HepG2 (cell line): ENCODE measurements around the gene GRAMD1A. TPM values are rescaled to one million over a fixed set of nuclear protein-coding genes. Genes with fewer than 3 reads are reported as not detected.

Experiments used
- AGO2 ChIP-seq: fragments of 200-400 bp; formaldehyde crosslinking; optimal IDR thresholded peaks from 2 replicates; pipeline ENCODE3; 2017; ENCODE audit warnings: mild to moderate bottlenecking, low read depth, low read length, moderate library complexity
- ESRRA ChIP-seq: sonication (generic); formaldehyde crosslinking; IDR thresholded peaks from 2 replicates; pipeline ENCODE4 v1.5.1; 2020; ENCODE audit warnings: mild to moderate bottlenecking, low read depth, missing genetic modification reagents
- FOXK2 ChIP-seq: fragments of 450-650 bp; IDR thresholded peaks from 2 replicates; pipeline ENCODE4 v1.6.1; 2016
- GTF3A ChIP-seq: sonication (generic); formaldehyde crosslinking; conservative IDR thresholded peaks from 2 replicates; pipeline ENCODE4 v1.4.0; 2020; ENCODE audit warnings: mild to moderate bottlenecking, missing genetic modification reagents
- KLF6 ChIP-seq: IDR thresholded peaks from 2 replicates; pipeline ENCODE4 v1.8.0; 2016; ENCODE audit warnings: missing biosample characterization, missing genetic modification reagents
- LCORL ChIP-seq, 2 experiments: fragments of 450-650 bp in 1 of 2; sonication (generic) in 1 of 2; formaldehyde crosslinking in 1 of 2; IDR thresholded peaks; 2 replicates each; pipeline versions ENCODE4 v1.5.0 to v1.6.1; 2017 to 2020; ENCODE audit warnings: antibody characterized with exemption in 1 of 2, missing genetic modification reagents in 1 of 2
- PAWR ChIP-seq: sonication (generic); formaldehyde crosslinking; IDR thresholded peaks from 2 replicates; pipeline ENCODE4 v1.4.0; 2020; ENCODE audit warnings: missing genetic modification reagents, mild to moderate bottlenecking, borderline replicate concordance
- PAX8 ChIP-seq: sonication (generic); formaldehyde crosslinking; IDR thresholded peaks from 2 replicates; pipeline ENCODE4 v1.8.0; 2022; ENCODE audit warnings: mild to moderate bottlenecking, missing genetic modification reagents, borderline replicate concordance
- RFXANK ChIP-seq: IDR thresholded peaks from 2 replicates; pipeline ENCODE4 v1.6.1; 2016
- SNAPC2 ChIP-seq: sonication (generic); formaldehyde crosslinking; IDR thresholded peaks from 2 replicates; pipeline ENCODE4 v1.8.1; 2022; ENCODE audit warnings: mild to moderate bottlenecking, missing genetic modification reagents
- U2AF1 ChIP-seq: fragments of 200-400 bp; formaldehyde crosslinking; optimal IDR thresholded peaks from 2 replicates; pipeline ENCODE3; 2017; ENCODE audit warnings: mild to moderate bottlenecking, low read depth, low read length
- ZBTB43 ChIP-seq: sonication (generic); formaldehyde crosslinking; conservative IDR thresholded peaks from 2 replicates; pipeline ENCODE4 v1.4.0; 2020; ENCODE audit warnings: missing genetic modification reagents
- ZMAT3 ChIP-seq: sonication (generic); formaldehyde crosslinking; conservative IDR thresholded peaks from 2 replicates; pipeline ENCODE4 v1.7.0; 2021; ENCODE audit warnings: missing genetic modification reagents
- ZNF326 ChIP-seq: sonication (generic); formaldehyde crosslinking; IDR thresholded peaks from 2 replicates; pipeline ENCODE4 v1.4.0; 2020; ENCODE audit warnings: missing genetic modification reagents, borderline replicate concordance
- ZNF569 ChIP-seq: sonication (generic); formaldehyde crosslinking; IDR thresholded peaks from 2 replicates; pipeline ENCODE4 v1.5.0; 2020; ENCODE audit warnings: mild to moderate bottlenecking, missing genetic modification reagents, moderate library complexity, borderline replicate concordance
- ZNF652 ChIP-seq: IDR thresholded peaks from 2 replicates; pipeline ENCODE4 v1.6.1; 2016; ENCODE audit warnings: low read depth, borderline replicate concordance
- ZNF674 ChIP-seq: sonication (generic); formaldehyde crosslinking; IDR thresholded peaks from 2 replicates; pipeline ENCODE4 v1.5.0; 2020; ENCODE audit warnings: low read depth, mild to moderate bottlenecking, missing genetic modification reagents
- ZNF761 ChIP-seq: sonication (generic); formaldehyde crosslinking; conservative IDR thresholded peaks from 2 replicates; pipeline ENCODE4 v1.4.0; 2020; ENCODE audit warnings: mild to moderate bottlenecking, missing genetic modification reagents
- polyA plus RNA-seq, 8 experiments: library from polyadenylated mRNA; depleted of rRNA in 3 of 8; stranded (reverse) in 7 of 8; unstranded in 1 of 8; fragments of >200 nt; fragmentation: Illumina TruSeq in 4 of 8; extraction: Trizol in 4 of 8; gene quantifications; 2 replicates each; pipeline versions ENCODE4 v1.2.1 to v1.2.3, GENCODE V29; 2011 to 2016; ENCODE audit warnings: low read depth in 4 of 8, missing spikeins in 1 of 8, mixed read lengths in 1 of 8; ENCODE audit not compliant: insufficient read depth in 1 of 8
- total RNA-seq, 5 experiments: library from RNA; depleted of rRNA; stranded (reverse); fragments of >200 nt; fragmentation: Illumina TruSeq; extraction: Trizol; gene quantifications; 2 replicates each; pipeline ENCODE4 v1.2.3, GENCODE V29; 2016; ENCODE audit warnings: low read depth in 1 of 5
- TF ChIP-seq, protein P1 (sequence below), 2 experiments: fragments of 450-650 bp in 1 of 2; sonication (generic) in 1 of 2; formaldehyde crosslinking; IDR thresholded peaks; 2 replicates each; pipeline versions ENCODE4 v1.5.0 to v1.8.0; 2020 to 2022; ENCODE audit warnings: mild to moderate bottlenecking in 1 of 2, missing genetic modification reagents in 1 of 2
- TF ChIP-seq, protein P2 (sequence below): sonication (generic); formaldehyde crosslinking; conservative IDR thresholded peaks from 2 replicates; pipeline ENCODE4 v1.4.0; 2020; ENCODE audit warnings: missing genetic modification reagents
- TF ChIP-seq, protein P3 (sequence below): sonication (generic); formaldehyde crosslinking; IDR thresholded peaks from 2 replicates; pipeline ENCODE4 v1.8.0; 2022; ENCODE audit warnings: mild to moderate bottlenecking, missing genetic modification reagents, borderline replicate concordance
- TF ChIP-seq, protein P4 (sequence below): sonication (generic); formaldehyde crosslinking; IDR thresholded peaks from 2 replicates; pipeline ENCODE4 v1.5.0; 2020; ENCODE audit warnings: mild to moderate bottlenecking, missing genetic modification reagents

GRAMD1A gene
- total and polyA plus RNA-seq, 2 of the 13 experiments (the other 11 are each of a cell fraction or from before 2014, with no cell fraction given): 14.7 to 181 TPM

DNA sequence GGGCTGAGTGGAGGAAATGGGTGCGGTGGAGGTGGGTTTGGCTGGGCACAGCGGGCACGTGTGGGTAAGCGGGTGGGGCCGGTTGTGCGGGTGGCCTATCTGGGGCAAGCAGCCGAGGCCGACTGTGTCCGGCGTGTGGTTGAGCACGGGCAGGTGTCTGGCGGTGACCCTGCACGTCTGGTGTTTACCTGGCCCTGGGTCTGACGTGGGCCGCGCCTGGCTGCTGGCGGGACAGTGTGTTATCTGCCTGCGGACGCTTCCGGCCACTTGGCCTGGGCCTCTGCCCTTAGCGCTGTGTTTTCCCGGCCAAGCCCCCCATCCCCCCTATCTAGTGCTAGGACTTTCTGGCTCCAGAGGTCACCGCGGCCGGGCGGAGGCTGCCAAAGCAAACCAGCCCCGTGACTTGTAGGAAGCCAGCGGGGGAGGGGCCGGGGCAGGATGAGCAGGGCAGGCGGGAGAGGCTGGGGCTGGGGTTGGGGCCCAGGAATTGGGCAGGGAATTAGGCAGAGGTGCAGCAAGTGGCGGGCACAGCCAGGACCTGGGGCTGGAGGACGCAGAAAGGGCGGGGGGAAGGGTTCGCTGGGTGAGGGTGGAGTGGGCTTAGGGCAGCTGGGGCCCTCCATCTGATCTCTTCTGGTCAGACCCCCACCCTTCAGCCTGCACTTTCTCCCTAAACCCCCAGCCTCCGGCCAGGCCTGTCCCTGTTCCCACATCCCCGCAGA is 40.9 kb downstream of the GRAMD1A start (continued):
- TF ChIP-seq PAWR (CRISPR knock-in tag) (0 out of 2 replicates have a peak, but pooled peaks have one; percentile 15), LCORL (IDR thresholded peaks at IDR 0.05) (peak; percentile 81), LCORL (CRISPR knock-in tag; IDR thresholded peaks at IDR 0.05) (peak; percentile 100), PAX8 (CRISPR knock-in tag) (no peak), ESRRA (CRISPR knock-in tag) (peak; percentile 96), SNAPC2 (CRISPR knock-in tag) (peak; percentile 84; the same call in 1 of the 2 replicates), KLF6 (0 out of 2 replicates have a peak, but pooled peaks have one; percentile 66), GTF3A (CRISPR knock-in tag) (no peak), ZBTB43 (CRISPR knock-in tag) (peak; percentile 74), FOXK2 (peak; percentile 93), U2AF1 (peak; percentile 27), RFXANK (CRISPR knock-in tag) (0 out of 2 replicates have a peak, but pooled peaks have one; percentile 46), ZNF326 (CRISPR knock-in tag) (no peak), ZNF569 (no peak), ZNF761 (CRISPR knock-in tag) (peak; percentile 97), ZNF674 (CRISPR knock-in tag) (0 out of 2 replicates have a peak, but pooled peaks have one; percentile 40), ZNF652 (no peak), AGO2 (peak; percentile 96), ZMAT3 (CRISPR knock-in tag) (peak; percentile 67; the same call in 1 of the 2 replicates)
- TF ChIP-seq, protein P1, sequence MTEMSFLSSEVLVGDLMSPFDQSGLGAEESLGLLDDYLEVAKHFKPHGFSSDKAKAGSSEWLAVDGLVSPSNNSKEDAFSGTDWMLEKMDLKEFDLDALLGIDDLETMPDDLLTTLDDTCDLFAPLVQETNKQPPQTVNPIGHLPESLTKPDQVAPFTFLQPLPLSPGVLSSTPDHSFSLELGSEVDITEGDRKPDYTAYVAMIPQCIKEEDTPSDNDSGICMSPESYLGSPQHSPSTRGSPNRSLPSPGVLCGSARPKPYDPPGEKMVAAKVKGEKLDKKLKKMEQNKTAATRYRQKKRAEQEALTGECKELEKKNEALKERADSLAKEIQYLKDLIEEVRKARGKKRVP (CRISPR knock-in tag; IDR thresholded peaks at IDR 0.05): no peak
- TF ChIP-seq, protein P2, sequence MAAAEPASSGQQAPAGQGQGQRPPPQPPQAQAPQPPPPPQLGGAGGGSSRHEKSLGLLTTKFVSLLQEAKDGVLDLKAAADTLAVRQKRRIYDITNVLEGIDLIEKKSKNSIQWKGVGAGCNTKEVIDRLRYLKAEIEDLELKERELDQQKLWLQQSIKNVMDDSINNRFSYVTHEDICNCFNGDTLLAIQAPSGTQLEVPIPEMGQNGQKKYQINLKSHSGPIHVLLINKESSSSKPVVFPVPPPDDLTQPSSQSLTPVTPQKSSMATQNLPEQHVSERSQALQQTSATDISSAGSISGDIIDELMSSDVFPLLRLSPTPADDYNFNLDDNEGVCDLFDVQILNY: peak; percentile 77; the same call in 1 of the 2 replicates
- TF ChIP-seq, protein P3, sequence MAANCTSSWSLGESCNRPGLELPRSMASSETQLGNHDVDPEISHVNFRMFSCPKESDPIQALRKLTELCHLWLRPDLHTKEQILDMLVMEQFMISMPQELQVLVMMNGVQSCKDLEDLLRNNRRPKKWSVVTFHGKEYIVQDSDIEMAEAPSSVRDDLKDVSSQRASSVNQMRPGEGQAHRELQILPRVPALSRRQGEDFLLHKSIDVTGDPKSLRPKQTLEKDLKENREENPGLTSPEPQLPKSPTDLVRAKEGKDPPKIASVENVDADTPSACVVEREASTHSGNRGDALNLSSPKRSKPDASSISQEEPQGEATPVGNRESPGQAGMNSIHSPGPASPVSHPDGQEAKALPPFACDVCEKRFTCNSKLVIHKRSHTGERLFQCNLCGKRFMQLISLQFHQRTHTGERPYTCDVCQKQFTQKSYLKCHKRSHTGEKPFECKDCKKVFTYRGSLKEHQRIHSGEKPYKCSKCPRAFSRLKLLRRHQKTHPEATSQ: peak; percentile 70; the same call in 1 of the 2 replicates
- TF ChIP-seq, protein P4, sequence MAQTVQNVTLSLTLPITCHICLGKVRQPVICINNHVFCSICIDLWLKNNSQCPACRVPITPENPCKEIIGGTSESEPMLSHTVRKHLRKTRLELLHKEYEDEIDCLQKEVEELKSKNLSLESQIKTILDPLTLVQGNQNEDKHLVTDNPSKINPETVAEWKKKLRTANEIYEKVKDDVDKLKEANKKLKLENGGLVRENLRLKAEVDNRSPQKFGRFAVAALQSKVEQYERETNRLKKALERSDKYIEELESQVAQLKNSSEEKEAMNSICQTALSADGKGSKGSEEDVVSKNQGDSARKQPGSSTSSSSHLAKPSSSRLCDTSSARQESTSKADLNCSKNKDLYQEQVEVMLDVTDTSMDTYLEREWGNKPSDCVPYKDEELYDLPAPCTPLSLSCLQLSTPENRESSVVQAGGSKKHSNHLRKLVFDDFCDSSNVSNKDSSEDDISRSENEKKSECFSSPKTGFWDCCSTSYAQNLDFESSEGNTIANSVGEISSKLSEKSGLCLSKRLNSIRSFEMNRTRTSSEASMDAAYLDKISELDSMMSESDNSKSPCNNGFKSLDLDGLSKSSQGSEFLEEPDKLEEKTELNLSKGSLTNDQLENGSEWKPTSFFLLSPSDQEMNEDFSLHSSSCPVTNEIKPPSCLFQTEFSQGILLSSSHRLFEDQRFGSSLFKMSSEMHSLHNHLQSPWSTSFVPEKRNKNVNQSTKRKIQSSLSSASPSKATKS (CRISPR knock-in tag): no peak
